Erythroblast (primary cell): ENCODE results near the gene SMAD1.
"Not testable (repeated sequence)": the region's sequence is repeated elsewhere in the genome, so short reads cannot be mapped to it uniquely, and the experiment has no call there.

Experiments
- DNase-seq, 2 experiments: peaks; one replicate each; lab custom pipeline; 2025; lab: John Stamatoyannopoulos, UW
- GATA1 ChIP-seq: IDR thresholded peaks from 2 replicates; pipeline ENCODE4 v1.6.1; 2011; ENCODE audit warnings: low read depth, mild to moderate bottlenecking, control low read depth, low read length, moderate library complexity
- POLR2A ChIP-seq: IDR thresholded peaks from 2 replicates; pipeline ENCODE4 v1.6.1; 2011; ENCODE audit warnings: mild to moderate bottlenecking, low read length

SMAD1 gene

GRCh38 chr4:145545538-145546174, 64.0 kb downstream of the SMAD1 start:
- TF ChIP-seq POLR2A (no peak), GATA1 (no peak)
- no peak for DNase-seq

GRCh38 chr4:145546175-145546915, 64.7 kb downstream of the SMAD1 start:
- TF ChIP-seq POLR2A (no peak), GATA1 (no peak)

GRCh38 chr4:145551660-145552059, 70.0 kb downstream of the SMAD1 start:
- TF ChIP-seq POLR2A (no peak), GATA1 (no peak)

More at GRCh38 chr4:145546175-145546915, 64.7 kb downstream of the SMAD1 start:
- no peak for DNase-seq

DNA sequence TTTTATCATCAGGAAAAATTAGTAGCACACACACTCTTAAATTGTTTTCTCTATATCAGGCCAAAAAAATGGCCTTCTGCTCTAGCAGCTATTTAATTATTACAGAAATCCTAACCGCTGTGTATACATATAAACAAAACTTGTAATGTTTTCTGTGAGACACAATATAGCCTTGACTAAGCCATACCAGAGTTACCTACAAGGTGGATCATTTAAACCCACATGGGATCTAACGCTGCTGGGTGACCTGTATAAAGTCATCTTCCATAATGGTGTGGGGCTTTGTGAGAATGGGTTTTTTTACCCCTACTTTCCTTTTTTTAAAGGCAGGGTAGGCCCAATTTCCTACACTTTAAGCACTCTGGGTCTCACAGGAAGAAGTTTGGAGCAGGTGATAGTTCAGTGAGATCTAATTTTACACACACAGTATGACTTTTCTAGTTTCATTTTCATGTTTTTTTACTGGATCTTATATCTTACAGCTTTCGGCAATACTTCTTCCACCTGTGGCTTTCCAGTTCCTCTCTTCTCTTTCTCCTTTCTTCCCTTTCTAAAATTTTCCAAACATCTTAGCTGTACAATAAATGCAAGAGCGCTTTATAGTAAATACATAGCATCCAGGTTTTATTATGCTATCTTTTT, 70.6 kb downstream of the SMAD1 start:
- TF ChIP-seq GATA1 = no peak
- TF ChIP-seq POLR2A = no peak
- DNase-seq = no peak

More at GRCh38 chr4:145551660-145552059, 70.0 kb downstream of the SMAD1 start:
- DNase-seq = no peak

- DNase-seq = no peak
- no peak for TF ChIP-seq POLR2A
- TF ChIP-seq GATA1 = no peak
Measured at GRCh38 chr4:145553375-145553774, 71.7 kb downstream of the SMAD1 start.

GRCh38 chr4:145554691-145555090, 73.0 kb downstream of the SMAD1 start:
- TF ChIP-seq GATA1 = no peak
- no peak for TF ChIP-seq POLR2A
- no peak for DNase-seq

GRCh38 chr4:145557720-145558119, 76.1 kb downstream of the SMAD1 start:
- TF ChIP-seq POLR2A (no peak), GATA1 (no peak)
- DNase-seq = peak; percentile 72 to 80

GRCh38 chr4:145563293-145563985, 81.8 kb downstream of the SMAD1 start:
- TF ChIP-seq GATA1 = no peak
- no peak for TF ChIP-seq POLR2A

GRCh38 chr4:145564540-145564939, 82.9 kb downstream of the SMAD1 start:
- TF ChIP-seq POLR2A (no peak), GATA1 (no peak)
- no peak for DNase-seq

More at GRCh38 chr4:145563293-145563985, 81.8 kb downstream of the SMAD1 start:
- no peak for DNase-seq

DNA sequence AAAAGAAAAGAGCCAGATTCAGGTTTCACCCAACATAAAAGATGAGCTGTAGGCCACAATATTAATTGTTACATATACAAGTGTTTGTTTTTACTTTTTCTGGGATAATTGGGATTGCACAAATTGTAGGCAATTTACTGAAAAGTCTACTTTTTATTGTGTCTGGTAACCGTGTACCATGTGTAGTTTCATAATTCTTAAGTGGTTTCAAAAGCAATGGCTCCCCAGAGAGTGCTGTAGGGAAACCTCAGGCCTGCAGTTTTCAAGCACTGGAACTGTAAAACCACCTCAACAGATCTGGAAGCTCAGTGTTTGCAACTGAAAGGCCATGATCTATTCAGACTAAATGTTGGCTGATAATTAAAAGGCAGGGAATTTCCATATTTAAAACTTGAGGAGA, 83.7 kb downstream of the SMAD1 start:
- DNase-seq = no peak
- no peak for TF ChIP-seq POLR2A
- no peak for TF ChIP-seq GATA1

DNA sequence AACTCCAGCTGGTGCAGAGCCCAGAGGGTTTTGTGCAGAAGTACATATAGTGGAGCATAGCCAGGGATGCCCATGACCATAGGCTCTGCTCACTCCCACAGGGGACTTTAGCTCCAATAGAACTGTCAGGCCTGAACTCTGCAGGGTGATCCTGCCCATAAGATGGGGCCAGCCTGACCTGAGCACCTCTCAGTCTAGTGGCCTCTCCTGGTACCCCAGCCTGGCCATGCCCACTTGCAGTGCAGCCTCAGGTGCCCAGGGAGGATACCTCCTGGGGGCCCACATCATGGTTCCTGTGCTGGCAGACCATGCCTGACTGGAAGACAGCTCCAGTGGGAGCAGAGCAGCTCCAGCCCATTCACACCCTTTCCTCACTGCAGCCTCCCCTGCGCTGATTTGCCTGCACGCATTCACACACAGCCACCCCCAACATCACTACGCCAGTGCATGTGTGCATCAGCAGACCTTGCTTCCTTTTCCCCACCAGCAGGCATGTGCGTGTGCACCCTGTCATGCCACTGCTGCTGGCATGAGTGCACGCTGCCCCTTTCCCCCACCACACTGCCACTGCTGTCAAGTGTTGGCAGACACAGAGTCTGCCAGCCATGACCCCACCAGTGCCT, 84.5 kb downstream of the SMAD1 start:
- no peak for TF ChIP-seq GATA1
- TF ChIP-seq POLR2A = no peak
- no peak for DNase-seq

DNA sequence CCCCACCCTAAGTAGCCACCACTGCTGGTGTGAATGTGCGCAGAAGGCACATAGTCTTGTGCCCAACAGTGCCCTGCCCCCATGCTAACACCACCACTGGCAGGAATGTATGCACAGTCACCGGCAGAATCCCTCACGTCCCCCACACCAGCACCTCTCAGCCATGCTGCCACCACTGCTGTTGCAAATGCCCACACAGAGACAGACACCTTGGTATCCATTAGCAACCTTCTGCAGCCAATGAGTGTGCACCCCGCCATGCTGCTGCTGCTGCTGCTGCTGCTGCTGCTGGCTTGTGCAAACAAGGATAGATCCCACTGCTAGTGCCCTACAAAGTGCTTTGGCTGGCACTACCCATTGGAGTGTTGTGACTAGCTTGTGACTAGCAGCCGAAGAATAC, 85.1 kb downstream of the SMAD1 start:
- TF ChIP-seq POLR2A (no peak), GATA1 (no peak)
- DNase-seq = no peak

DNA sequence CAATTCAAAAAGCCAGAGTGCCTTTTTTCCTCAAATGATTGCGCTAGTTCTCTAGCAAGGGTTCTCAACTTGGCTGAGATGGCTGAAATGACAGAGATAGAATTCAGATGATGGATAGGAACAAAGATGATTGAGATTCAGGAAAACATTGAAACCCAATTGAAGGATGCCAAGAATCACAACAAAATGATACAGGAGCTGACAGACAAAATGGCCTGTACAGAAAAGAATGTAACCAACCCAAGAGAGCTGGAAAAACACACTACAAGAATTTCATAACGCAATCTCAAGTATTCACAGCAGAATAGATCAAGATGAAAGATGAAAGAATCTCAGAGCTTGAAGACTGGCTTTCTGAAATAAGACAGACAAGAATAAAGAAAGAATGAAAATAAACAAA, 85.9 kb downstream of the SMAD1 start:
- TF ChIP-seq POLR2A = no peak
- no peak for TF ChIP-seq GATA1
- DNase-seq = no peak

- DNase-seq = not testable (repeated sequence)
Measured at GRCh38 chr4:145574546-145574945, 92.9 kb downstream of the SMAD1 start.
